GM21717 (cell line): ENCODE measurements around the gene PCSK2.

Experiments used
- ATAC-seq: cut with Tn5 transposase; IDR thresholded peaks from one replicate; pipeline ENCODE4 v1.9.1; 2021; ENCODE audit warnings: mild to moderate bottlenecking, moderate library complexity; ENCODE audit not compliant: unreplicated experiment

Gene PCSK2

GRCh38 chr20:17236766-17237165 lies 9.9 kb downstream of the PCSK2 start:
- no peak for ATAC-seq

GRCh38 chr20:17248224-17248623 lies 21.4 kb downstream of the PCSK2 start:
- ATAC-seq = no peak

GRCh38 chr20:17262786-17263185 lies 35.9 kb downstream of the PCSK2 start:
- no peak for ATAC-seq

GRCh38 chr20:17273717-17274116 lies 46.9 kb downstream of the PCSK2 start:
- no peak for ATAC-seq

- ATAC-seq = no peak
Observed at GRCh38 chr20:17276101-17276500, 49.3 kb downstream of the PCSK2 start.

GRCh38 chr20:17281478-17281877 lies 54.6 kb downstream of the PCSK2 start:
- ATAC-seq = no peak

GRCh38 chr20:17282501-17282900 lies 55.7 kb downstream of the PCSK2 start:
- ATAC-seq = no peak

- ATAC-seq = no peak
Observed at GRCh38 chr20:17287503-17287902, 60.7 kb downstream of the PCSK2 start.

GRCh38 chr20:17287998-17288397 lies 61.2 kb downstream of the PCSK2 start:
- ATAC-seq = no peak

- no peak for ATAC-seq
Observed at GRCh38 chr20:17295151-17295726, 68.4 kb downstream of the PCSK2 start.

- no peak for ATAC-seq
Observed at GRCh38 chr20:17295991-17296390, 69.2 kb downstream of the PCSK2 start.

GRCh38 chr20:17298171-17298570 lies 71.3 kb downstream of the PCSK2 start:
- no peak for ATAC-seq

GRCh38 chr20:17298751-17299150 lies 71.9 kb downstream of the PCSK2 start:
- ATAC-seq = no peak

- ATAC-seq = no peak
Observed at GRCh38 chr20:17300113-17300512, 73.3 kb downstream of the PCSK2 start.

- no peak for ATAC-seq
Observed at GRCh38 chr20:17304774-17305173, 77.9 kb downstream of the PCSK2 start.

- no peak for ATAC-seq
Observed at GRCh38 chr20:17306427-17306826, 79.6 kb downstream of the PCSK2 start.

- no peak for ATAC-seq
Observed at GRCh38 chr20:17314264-17314663, 87.4 kb downstream of the PCSK2 start.

- ATAC-seq = no peak
Observed at GRCh38 chr20:17315407-17316231, 88.8 kb downstream of the PCSK2 start.

GRCh38 chr20:17316316-17317038 lies 89.6 kb downstream of the PCSK2 start:
- no peak for ATAC-seq

GRCh38 chr20:17317341-17317740 lies 90.5 kb downstream of the PCSK2 start:
- ATAC-seq = no peak

- ATAC-seq = no peak
Observed at GRCh38 chr20:17320456-17320855, 93.6 kb downstream of the PCSK2 start.

GRCh38 chr20:17326096-17326495 lies 99.3 kb downstream of the PCSK2 start:
- no peak for ATAC-seq
